Activated T-cell treated with anti-CD3 and anti-CD28 coated beads, Interleukin-2, amount 50 U/mL, for 4 hours (primary cell): Measurements from ENCODE around the gene RASGRF1. TPM values are rescaled to one million over a fixed set of nuclear protein-coding genes. Genes with fewer than 3 reads are reported as not detected.

Experiments used
- ATAC-seq, 2 donors: fragments of 200-7000 bp; cut with Tn5 transposase; one replicate each; pipeline ENCODE4 v1.10.0; 2021
- DNase-seq: peaks from one replicate; pipeline ENCODE4 v3.0.0-alpha.2; 2020
- H3K27me3 Mint-ChIP-seq: one replicate; pipeline ENCODE4 v1.8.0; 2021; ENCODE audit warnings: low read depth, mixed read lengths
- H3K36me3 Mint-ChIP-seq: one replicate; pipeline ENCODE4 v1.8.0; 2022; ENCODE audit warnings: mixed read lengths; ENCODE audit not compliant: insufficient read depth
- H3K4me1 Mint-ChIP-seq: one replicate; pipeline ENCODE4 v1.8.0; 2021; ENCODE audit warnings: low read depth, mixed read lengths
- H3K4me3 Mint-ChIP-seq: one replicate; pipeline ENCODE4 v1.8.0; 2021; ENCODE audit warnings: mild to moderate bottlenecking, moderate library complexity, mixed read lengths
- H3K9me3 Mint-ChIP-seq: one replicate; pipeline ENCODE4 v1.8.0; 2021; ENCODE audit warnings: mixed read lengths
- total RNA-seq, 3 donors: library from RNA; stranded (reverse); gene quantifications; one replicate each; pipeline ENCODE4 v1.2.1, GENCODE V29; 2021

The RASGRF1 gene
- under 1 TPM in 1 of 3 donors, not detected in 2; 0.05 TPM for total RNA-seq

- ATAC-seq = no peak
- H3K4me1 Mint-ChIP-seq = peaks cover 3% of the 10 kb centered on the region
- H3K36me3 Mint-ChIP-seq = no peaks in the 10 kb centered on the region
- no peak within 1 kb of the TSS for H3K4me3 Mint-ChIP-seq
- no peaks in the 10 kb centered on the region for H3K9me3 Mint-ChIP-seq
- H3K27me3 Mint-ChIP-seq = peaks cover 63% of the 10 kb centered on the region
- DNase-seq = no peak
These were observed at the start of gene RASGRF1 for GRCh38 chr15:79090487-79091203. TSS of gene RASGRF1 (minus strand) at chr15:79090780. CDS start at chr15:79090498, 282 bp downstream.

GRCh38 chr15:79136434-79137046 lies 46.0 kb upstream of the RASGRF1 start:
- Mint-ChIP-seq H3K4me3 (no peak overlapping the region), H3K9me3 (no peaks in the 10 kb centered on the region), H3K36me3 (no peaks in the 10 kb centered on the region), H3K4me1 (no peaks in the 10 kb centered on the region), H3K27me3 (peaks cover 31% of the 10 kb centered on the region)
- no peak for DNase-seq
- no peak for ATAC-seq

- Mint-ChIP-seq H3K9me3 (no peaks in the 10 kb centered on the region), H3K36me3 (no peaks in the 10 kb centered on the region), H3K4me3 (no peak overlapping the region), H3K27me3 (peaks cover 33% of the 10 kb centered on the region), H3K4me1 (no peaks in the 10 kb centered on the region)
- DNase-seq = no peak
- ATAC-seq = no peak
These were observed 42.7 kb upstream of the RASGRF1 start for GRCh38 chr15:79133309-79133708.

- H3K27me3 Mint-ChIP-seq = peaks cover 31% of the 10 kb centered on the region
- H3K4me3 Mint-ChIP-seq = no peak overlapping the region
- peaks cover 2% of the 10 kb centered on the region for H3K9me3 Mint-ChIP-seq
These were observed 42.2 kb upstream of the RASGRF1 start for GRCh38 chr15:79132770-79133169.

GRCh38 chr15:79132361-79132760 lies 41.8 kb upstream of the RASGRF1 start:
- Mint-ChIP-seq H3K4me3 (no peak overlapping the region), H3K9me3 (peaks cover 5% of the 10 kb centered on the region), H3K36me3 (no peaks in the 10 kb centered on the region), H3K4me1 (no peaks in the 10 kb centered on the region), H3K27me3 (peaks cover 34% of the 10 kb centered on the region)
- no peak for DNase-seq
- ATAC-seq = no peak

More at GRCh38 chr15:79132770-79133169, 42.2 kb upstream of the RASGRF1 start:
- ATAC-seq (no peak), DNase-seq (no peak)
- Mint-ChIP-seq H3K36me3 (no peaks in the 10 kb centered on the region), H3K4me1 (no peaks in the 10 kb centered on the region)

GRCh38 chr15:79130535-79131130 lies 40.1 kb upstream of the RASGRF1 start:
- peaks cover 5% of the 10 kb centered on the region for H3K9me3 Mint-ChIP-seq
- H3K4me1 Mint-ChIP-seq = no peaks in the 10 kb centered on the region
- H3K36me3 Mint-ChIP-seq = no peaks in the 10 kb centered on the region
- ATAC-seq (no peak), DNase-seq (no peak)
- H3K27me3 Mint-ChIP-seq = peaks cover 26% of the 10 kb centered on the region
- no peak overlapping the region for H3K4me3 Mint-ChIP-seq

- no peaks in the 10 kb centered on the region for H3K4me1 Mint-ChIP-seq
- H3K27me3 Mint-ChIP-seq = peaks cover 21% of the 10 kb centered on the region
- H3K9me3 Mint-ChIP-seq = peaks cover 5% of the 10 kb centered on the region
- ATAC-seq = no peak
- no peak for DNase-seq
- no peak overlapping the region for H3K4me3 Mint-ChIP-seq
- no peaks in the 10 kb centered on the region for H3K36me3 Mint-ChIP-seq
These were observed 38.7 kb upstream of the RASGRF1 start for GRCh38 chr15:79129235-79129634.

GRCh38 chr15:79128556-79128955 lies 38.0 kb upstream of the RASGRF1 start:
- H3K4me1 Mint-ChIP-seq = no peaks in the 10 kb centered on the region
- no peak for ATAC-seq

GRCh38 chr15:79124388-79124787 lies 33.8 kb upstream of the RASGRF1 start:
- ATAC-seq (no peak), DNase-seq (no peak)
- H3K9me3 Mint-ChIP-seq = peaks cover 5% of the 10 kb centered on the region
- H3K4me3 Mint-ChIP-seq = no peak overlapping the region
- H3K36me3 Mint-ChIP-seq = no peaks in the 10 kb centered on the region
- no peaks in the 10 kb centered on the region for H3K4me1 Mint-ChIP-seq
- peaks cover 16% of the 10 kb centered on the region for H3K27me3 Mint-ChIP-seq

More at GRCh38 chr15:79128556-79128955, 38.0 kb upstream of the RASGRF1 start:
- Mint-ChIP-seq H3K27me3 (peaks cover 18% of the 10 kb centered on the region), H3K36me3 (no peaks in the 10 kb centered on the region), H3K4me3 (no peak overlapping the region), H3K9me3 (peaks cover 5% of the 10 kb centered on the region)
- no peak for DNase-seq

- DNase-seq (no peak), ATAC-seq (no peak)
- peaks cover 5% of the 10 kb centered on the region for H3K9me3 Mint-ChIP-seq
- H3K4me1 Mint-ChIP-seq = no peaks in the 10 kb centered on the region
- H3K4me3 Mint-ChIP-seq = no peak overlapping the region
- no peaks in the 10 kb centered on the region for H3K36me3 Mint-ChIP-seq
- H3K27me3 Mint-ChIP-seq = peaks cover 13% of the 10 kb centered on the region
These were observed 32.4 kb upstream of the RASGRF1 start for GRCh38 chr15:79122991-79123390.

- ATAC-seq = no peak
- Mint-ChIP-seq H3K4me3 (no peak overlapping the region), H3K4me1 (no peaks in the 10 kb centered on the region), H3K9me3 (no peaks in the 10 kb centered on the region), H3K36me3 (no peaks in the 10 kb centered on the region), H3K27me3 (peaks cover 8% of the 10 kb centered on the region)
- DNase-seq = no peak
These were observed 31.8 kb upstream of the RASGRF1 start for GRCh38 chr15:79122391-79122790.

GRCh38 chr15:79121571-79121970 lies 31.0 kb upstream of the RASGRF1 start:
- DNase-seq = no peak
- H3K27me3 Mint-ChIP-seq = peaks cover 8% of the 10 kb centered on the region
- no peak overlapping the region for H3K4me3 Mint-ChIP-seq
- no peaks in the 10 kb centered on the region for H3K4me1 Mint-ChIP-seq
- ATAC-seq = no peak
- H3K36me3 Mint-ChIP-seq = no peaks in the 10 kb centered on the region
- no peaks in the 10 kb centered on the region for H3K9me3 Mint-ChIP-seq

GRCh38 chr15:79117442-79118204 lies 27.0 kb upstream of the RASGRF1 start:
- Mint-ChIP-seq H3K27me3 (peaks cover 12% of the 10 kb centered on the region), H3K9me3 (no peaks in the 10 kb centered on the region)

GRCh38 chr15:79116771-79117170 lies 26.2 kb upstream of the RASGRF1 start:
- Mint-ChIP-seq H3K4me1 (no peaks in the 10 kb centered on the region), H3K4me3 (no peak overlapping the region), H3K9me3 (no peaks in the 10 kb centered on the region), H3K27me3 (peaks cover 7% of the 10 kb centered on the region), H3K36me3 (no peaks in the 10 kb centered on the region)
- DNase-seq = no peak
- no peak for ATAC-seq

More at GRCh38 chr15:79117442-79118204, 27.0 kb upstream of the RASGRF1 start:
- Mint-ChIP-seq H3K36me3 (no peaks in the 10 kb centered on the region), H3K4me3 (no peak overlapping the region), H3K4me1 (no peaks in the 10 kb centered on the region)
- DNase-seq (no peak), ATAC-seq (no peak)
